ENCODE data around the gene SCYL3.

Gene SCYL3

GRCh38 chr1:169900571-169900970 is 6.9 kb upstream of the SCYL3 start:
- no peak for DNase-seq (ENCODE audit: low read depth)

GRCh38 chr1:169899519-169900217 is 6.0 kb upstream of the SCYL3 start:
- DNase-seq (ENCODE audit: low read depth): no peak

GRCh38 chr1:169896013-169896412 is 2.3 kb upstream of the SCYL3 start:
- no peak for DNase-seq (ENCODE audit: low read depth)

DNA sequence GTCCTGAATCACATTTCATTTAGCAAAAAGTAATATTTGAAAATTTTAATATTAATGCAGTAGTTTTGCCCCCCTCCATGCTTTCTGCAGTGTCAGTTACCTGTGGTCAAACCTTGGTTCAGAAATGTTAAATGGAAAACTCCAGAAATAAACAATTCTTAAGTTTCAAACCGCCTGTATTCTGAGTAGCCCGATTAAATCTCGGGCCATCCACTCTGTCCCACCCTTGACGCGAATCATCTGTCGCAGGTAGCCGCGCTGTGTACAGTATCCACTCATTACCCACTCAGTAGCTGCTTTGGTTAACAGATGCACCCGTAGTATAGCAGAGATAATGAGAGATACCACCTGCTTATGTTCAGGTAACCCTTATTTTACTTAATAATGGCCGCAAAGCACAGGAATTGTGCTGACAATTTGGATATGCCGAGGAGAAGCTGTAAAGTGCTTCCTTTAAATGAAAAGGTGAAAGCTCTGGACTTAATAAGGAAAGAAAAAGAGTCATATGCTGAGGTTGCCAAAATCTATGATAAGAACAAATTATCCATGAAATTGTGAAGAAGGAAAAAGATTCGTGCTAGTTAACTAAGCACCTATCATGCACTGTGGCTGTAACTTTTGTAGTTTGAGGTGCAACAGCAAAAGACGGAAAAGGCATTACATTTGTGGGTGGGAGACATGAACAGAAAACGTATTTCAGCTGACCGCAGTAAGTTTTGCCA is 889 bp upstream of the SCYL3 start:
- DNase-seq (ENCODE audit: low read depth): no peak

GRCh38 chr1:169892927-169893644 is 610 bp downstream of the SCYL3 start:
- DNase-seq (ENCODE audit: low read depth): no peak

- DNase-seq (ENCODE audit: low read depth): no peak
Measured at GRCh38 chr1:169892176-169892926, 1.3 kb downstream of the SCYL3 start.

DNA sequence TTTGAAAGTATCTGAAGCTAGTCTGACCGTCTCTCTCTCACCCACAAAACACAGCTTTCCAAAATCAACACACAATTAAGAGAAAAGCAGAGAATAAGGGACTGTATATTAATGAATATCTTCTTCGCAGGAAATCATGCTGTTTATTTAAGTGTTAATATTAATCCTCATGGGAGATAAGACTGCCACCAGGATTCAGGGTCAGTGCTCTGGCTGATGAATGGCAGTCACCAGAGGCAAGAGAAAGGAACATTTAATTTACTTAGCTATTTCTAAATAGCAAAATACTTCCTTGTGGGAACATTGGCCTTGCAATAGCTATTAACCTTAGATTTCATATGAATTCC is 2.2 kb downstream of the SCYL3 start:
- no peak for DNase-seq (ENCODE audit: low read depth)

- DNase-seq (ENCODE audit: low read depth): no peak
Measured at GRCh38 chr1:169890761-169891538, 2.7 kb downstream of the SCYL3 start.

GRCh38 chr1:169889871-169890270 is 3.8 kb downstream of the SCYL3 start:
- DNase-seq (ENCODE audit: low read depth): no peak

DNA sequence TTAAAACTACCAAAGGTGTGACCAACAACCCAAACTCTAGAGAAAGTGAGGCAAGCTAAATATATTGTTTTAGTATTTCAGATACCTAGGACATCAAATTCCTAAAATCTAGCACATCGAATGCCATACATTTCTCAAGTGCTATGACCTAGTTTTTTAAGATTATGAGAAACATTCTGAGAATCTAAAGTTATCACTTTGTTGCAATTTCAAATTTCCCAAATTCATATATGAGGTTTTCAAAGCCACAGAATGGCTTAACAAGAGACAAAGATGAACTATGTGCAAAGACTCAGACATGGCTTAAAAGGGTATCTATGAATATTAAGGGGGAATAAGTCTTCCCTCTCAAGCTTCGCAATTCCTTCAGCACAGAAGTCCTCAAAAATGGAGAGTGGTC is 6.8 kb downstream of the SCYL3 start:
- no peak for DNase-seq (ENCODE audit: low read depth)

DNA sequence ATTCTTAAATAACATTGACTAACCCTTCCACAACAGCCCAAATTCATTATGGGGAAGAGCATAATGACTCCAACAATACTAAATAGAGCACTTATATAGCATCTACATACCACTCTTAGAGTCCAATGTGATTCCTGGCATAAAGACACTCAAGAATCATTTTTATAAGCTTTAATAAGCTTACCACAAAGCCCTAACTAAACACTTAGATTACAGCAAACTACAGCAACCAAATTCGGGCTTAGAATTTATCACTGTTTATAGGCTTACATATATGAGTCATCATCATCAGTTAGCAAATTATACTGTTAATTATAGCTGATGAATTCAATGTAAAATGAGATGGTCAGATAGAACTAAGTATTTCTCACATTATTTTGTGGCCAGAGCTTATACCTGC is 7.3 kb downstream of the SCYL3 start:
- no peak for DNase-seq (ENCODE audit: low read depth)

- no peak for DNase-seq (ENCODE audit: low read depth)
Measured at GRCh38 chr1:169885207-169885606, 8.5 kb downstream of the SCYL3 start.

GRCh38 chr1:169884634-169885033 is 9.1 kb downstream of the SCYL3 start:
- DNase-seq (ENCODE audit: low read depth): no peak

DNA sequence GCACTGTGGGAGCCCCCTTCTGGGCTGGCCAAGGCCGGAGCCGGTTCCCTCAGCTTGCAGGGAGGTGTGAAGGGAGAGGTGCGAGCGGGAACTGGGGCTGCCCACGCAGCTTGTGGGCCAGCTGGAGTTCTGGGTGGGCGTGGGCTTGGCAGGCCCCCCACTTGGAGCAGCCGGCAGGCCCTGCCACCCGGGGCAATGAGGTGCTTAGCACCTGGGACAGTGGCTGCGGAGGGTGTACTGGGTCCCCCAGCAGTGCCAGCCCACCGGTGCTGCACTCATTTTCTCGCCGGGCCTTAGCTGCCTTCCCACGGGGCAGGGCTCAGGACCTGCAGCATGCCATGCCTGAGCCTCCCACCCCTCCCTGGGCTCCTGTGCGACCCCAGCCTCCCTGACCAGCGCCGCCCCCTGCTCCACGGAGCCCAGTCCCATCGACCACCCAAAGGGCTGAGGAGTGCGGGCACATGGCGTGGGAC is 11.6 kb downstream of the SCYL3 start:
- DNase-seq (ENCODE audit: low read depth): no peak

GRCh38 chr1:169879034-169879840 is 14.5 kb downstream of the SCYL3 start:
- no peak for DNase-seq (ENCODE audit: low read depth)

DNA sequence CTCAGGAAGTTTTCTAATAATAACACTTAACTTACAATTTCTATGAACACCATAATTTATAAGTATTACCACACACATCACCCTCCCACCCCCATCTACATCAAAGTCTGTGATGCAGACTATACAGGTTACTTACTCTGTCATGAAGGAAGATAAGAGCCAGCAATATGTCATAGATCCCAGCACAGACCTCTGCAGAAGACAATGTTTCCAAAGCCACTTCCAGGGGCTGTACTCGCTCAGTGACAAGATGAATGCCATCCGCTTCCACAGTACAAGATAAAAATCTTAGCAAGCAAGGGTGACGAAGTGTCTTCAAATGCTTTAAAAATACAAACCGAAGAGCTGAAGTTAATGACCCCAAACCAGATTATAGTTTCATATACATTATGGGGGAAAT is 15.2 kb downstream of the SCYL3 start:
- DNase-seq (ENCODE audit: low read depth): no peak

- no peak for DNase-seq (ENCODE audit: low read depth)
Measured at GRCh38 chr1:169877800-169878491, 15.8 kb downstream of the SCYL3 start.

- no peak for DNase-seq (ENCODE audit: low read depth)
Measured at GRCh38 chr1:169874229-169874628, 19.5 kb downstream of the SCYL3 start.

DNA sequence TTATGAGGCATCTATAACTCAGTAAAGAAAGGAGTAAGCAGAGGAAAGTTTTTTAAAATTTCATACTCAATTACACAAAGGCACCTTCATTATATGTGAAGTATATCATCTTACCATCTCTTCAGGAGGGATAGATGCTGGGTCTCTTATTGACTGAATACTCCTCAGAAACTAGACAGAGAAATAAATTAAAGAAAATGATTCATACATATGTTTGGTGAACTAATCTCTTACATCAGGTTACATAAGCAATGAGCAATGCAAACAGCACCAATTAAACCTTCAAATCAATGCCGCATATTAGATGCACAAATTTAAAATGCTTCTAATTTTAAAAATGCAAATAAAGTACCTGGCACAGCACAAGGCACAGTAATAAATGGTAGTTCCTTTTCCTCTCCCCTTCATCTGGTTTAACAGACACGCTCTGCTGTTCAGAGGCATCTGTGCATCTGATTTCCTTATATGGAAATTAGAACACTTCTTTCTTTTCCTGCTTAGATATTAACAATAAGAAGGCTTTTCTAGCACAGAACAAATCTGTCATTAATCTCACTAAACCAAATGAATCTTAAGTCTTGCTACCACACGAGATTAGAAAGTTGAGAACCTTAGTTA is 20.0 kb downstream of the SCYL3 start:
- no peak for DNase-seq (ENCODE audit: low read depth)

GRCh38 chr1:169872906-169873305 is 20.8 kb downstream of the SCYL3 start:
- no peak for DNase-seq (ENCODE audit: low read depth)
